ENCODE results near the gene TGFB2. TPM values are rescaled to one million over a fixed set of nuclear protein-coding genes. Genes with fewer than 3 reads are reported as not detected.

Gene TGFB2
- total and polyA plus RNA-seq, 2 experiments from 2014 or later, result 0.31 to 1.4 TPM

GRCh38 chr1:218454700-218455282 lies 109.7 kb downstream of the TGFB2 start (continued):
- TF ChIP-seq, protein P1, sequence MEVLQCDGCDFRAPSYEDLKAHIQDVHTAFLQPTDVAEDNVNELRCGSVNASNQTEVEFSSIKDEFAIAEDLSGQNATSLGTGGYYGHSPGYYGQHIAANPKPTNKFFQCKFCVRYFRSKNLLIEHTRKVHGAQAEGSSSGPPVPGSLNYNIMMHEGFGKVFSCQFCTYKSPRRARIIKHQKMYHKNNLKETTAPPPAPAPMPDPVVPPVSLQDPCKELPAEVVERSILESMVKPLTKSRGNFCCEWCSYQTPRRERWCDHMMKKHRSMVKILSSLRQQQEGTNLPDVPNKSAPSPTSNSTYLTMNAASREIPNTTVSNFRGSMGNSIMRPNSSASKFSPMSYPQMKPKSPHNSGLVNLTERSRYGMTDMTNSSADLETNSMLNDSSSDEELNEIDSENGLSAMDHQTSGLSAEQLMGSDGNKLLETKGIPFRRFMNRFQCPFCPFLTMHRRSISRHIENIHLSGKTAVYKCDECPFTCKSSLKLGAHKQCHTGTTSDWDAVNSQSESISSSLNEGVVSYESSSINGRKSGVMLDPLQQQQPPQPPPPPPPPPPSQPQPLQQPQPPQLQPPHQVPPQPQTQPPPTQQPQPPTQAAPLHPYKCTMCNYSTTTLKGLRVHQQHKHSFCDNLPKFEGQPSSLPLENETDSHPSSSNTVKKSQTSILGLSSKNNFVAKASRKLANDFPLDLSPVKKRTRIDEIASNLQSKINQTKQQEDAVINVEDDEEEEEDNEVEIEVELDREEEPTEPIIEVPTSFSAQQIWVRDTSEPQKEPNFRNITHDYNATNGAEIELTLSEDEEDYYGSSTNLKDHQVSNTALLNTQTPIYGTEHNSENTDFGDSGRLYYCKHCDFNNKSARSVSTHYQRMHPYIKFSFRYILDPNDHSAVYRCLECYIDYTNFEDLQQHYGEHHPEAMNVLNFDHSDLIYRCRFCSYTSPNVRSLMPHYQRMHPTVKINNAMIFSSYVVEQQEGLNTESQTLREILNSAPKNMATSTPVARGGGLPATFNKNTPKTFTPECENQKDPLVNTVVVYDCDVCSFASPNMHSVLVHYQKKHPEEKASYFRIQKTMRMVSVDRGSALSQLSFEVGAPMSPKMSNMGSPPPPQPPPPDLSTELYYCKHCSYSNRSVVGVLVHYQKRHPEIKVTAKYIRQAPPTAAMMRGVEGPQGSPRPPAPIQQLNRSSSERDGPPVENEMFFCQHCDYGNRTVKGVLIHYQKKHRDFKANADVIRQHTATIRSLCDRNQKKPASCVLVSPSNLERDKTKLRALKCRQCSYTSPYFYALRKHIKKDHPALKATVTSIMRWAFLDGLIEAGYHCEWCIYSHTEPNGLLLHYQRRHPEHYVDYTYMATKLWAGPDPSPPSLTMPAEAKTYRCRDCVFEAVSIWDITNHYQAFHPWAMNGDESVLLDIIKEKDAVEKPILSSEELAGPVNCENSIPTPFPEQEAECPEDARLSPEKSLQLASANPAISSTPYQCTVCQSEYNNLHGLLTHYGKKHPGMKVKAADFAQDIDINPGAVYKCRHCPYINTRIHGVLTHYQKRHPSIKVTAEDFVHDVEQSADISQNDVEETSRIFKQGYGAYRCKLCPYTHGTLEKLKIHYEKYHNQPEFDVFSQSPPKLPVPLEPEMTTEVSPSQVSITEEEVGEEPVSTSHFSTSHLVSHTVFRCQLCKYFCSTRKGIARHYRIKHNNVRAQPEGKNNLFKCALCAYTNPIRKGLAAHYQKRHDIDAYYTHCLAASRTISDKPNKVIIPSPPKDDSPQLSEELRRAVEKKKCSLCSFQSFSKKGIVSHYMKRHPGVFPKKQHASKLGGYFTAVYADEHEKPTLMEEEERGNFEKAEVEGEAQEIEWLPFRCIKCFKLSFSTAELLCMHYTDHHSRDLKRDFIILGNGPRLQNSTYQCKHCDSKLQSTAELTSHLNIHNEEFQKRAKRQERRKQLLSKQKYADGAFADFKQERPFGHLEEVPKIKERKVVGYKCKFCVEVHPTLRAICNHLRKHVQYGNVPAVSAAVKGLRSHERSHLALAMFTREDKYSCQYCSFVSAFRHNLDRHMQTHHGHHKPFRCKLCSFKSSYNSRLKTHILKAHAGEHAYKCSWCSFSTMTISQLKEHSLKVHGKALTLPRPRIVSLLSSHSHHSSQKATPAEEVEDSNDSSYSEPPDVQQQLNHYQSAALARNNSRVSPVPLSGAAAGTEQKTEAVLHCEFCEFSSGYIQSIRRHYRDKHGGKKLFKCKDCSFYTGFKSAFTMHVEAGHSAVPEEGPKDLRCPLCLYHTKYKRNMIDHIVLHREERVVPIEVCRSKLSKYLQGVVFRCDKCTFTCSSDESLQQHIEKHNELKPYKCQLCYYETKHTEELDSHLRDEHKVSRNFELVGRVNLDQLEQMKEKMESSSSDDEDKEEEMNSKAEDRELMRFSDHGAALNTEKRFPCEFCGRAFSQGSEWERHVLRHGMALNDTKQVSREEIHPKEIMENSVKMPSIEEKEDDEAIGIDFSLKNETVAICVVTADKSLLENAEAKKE (CRISPR knock-in tag; IDR thresholded peaks at IDR 0.05), result no peak
- TF ChIP-seq JUNB (IDR thresholded peaks at IDR 0.05; ENCODE audit: unreplicated experiment), result no peak
- TF ChIP-seq REST (IDR thresholded peaks at IDR 0.05; ENCODE audit: unreplicated experiment), result no peak
- TF ChIP-seq POLR2AphosphoS5 (IDR thresholded peaks at IDR 0.05; ENCODE audit: low read depth), result no peak
- no peak for TF ChIP-seq EZH2 (IDR thresholded peaks at IDR 0.05; ENCODE audit: low read depth, unreplicated experiment)
- TF ChIP-seq, protein P2, sequence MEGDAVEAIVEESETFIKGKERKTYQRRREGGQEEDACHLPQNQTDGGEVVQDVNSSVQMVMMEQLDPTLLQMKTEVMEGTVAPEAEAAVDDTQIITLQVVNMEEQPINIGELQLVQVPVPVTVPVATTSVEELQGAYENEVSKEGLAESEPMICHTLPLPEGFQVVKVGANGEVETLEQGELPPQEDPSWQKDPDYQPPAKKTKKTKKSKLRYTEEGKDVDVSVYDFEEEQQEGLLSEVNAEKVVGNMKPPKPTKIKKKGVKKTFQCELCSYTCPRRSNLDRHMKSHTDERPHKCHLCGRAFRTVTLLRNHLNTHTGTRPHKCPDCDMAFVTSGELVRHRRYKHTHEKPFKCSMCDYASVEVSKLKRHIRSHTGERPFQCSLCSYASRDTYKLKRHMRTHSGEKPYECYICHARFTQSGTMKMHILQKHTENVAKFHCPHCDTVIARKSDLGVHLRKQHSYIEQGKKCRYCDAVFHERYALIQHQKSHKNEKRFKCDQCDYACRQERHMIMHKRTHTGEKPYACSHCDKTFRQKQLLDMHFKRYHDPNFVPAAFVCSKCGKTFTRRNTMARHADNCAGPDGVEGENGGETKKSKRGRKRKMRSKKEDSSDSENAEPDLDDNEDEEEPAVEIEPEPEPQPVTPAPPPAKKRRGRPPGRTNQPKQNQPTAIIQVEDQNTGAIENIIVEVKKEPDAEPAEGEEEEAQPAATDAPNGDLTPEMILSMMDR (conservative IDR thresholded peaks at IDR 0.05; ENCODE audit: low read depth in 2 of 2), result no peak

Measured in GM23338 (cell line).